Neural cell (in vitro differentiated cells): ENCODE results near the gene RPS24. TPM values are rescaled to one million over a fixed set of nuclear protein-coding genes. Genes with fewer than 3 reads are reported as not detected.

Experiments used
- H2AFZ ChIP-seq: fragments of 200-600, 300-800 bp; sonication (generic), shearing (Covaris generic); 2 replicates; pipeline ENCODE4 v1.6.0; 2014; ENCODE audit warnings: low read depth, mild to moderate bottlenecking, antibody characterized with exemption, low read length, moderate library complexity
- H3F3A ChIP-seq: fragments of 200-600 bp; shearing (Covaris generic); 2 replicates; pipeline ENCODE4 v1.6.1; 2016; ENCODE audit warnings: mild to moderate bottlenecking, moderate library complexity, mixed read lengths, antibody characterized with exemption, low read length; ENCODE audit not compliant: insufficient read depth, poor library complexity, severe bottlenecking
- H3K27ac ChIP-seq: fragments of 200-600, 300-800 bp; sonication (generic), shearing (Covaris generic); 2 replicates; pipeline ENCODE4 v1.5.1; 2014; ENCODE audit warnings: mild to moderate bottlenecking, low read length, moderate library complexity
- H3K27me3 ChIP-seq: fragments of 300-800, 200-600 bp; sonication (generic), shearing (Covaris generic); 2 replicates; pipeline ENCODE4 v1.6.0; 2014; ENCODE audit warnings: mild to moderate bottlenecking, low read depth, low read length, moderate library complexity; ENCODE audit not compliant: insufficient read depth
- H3K36me3 ChIP-seq: fragments of 300-800, 200-600 bp; sonication (generic), shearing (Covaris generic); 2 replicates; pipeline ENCODE4 v1.5.1; 2014; ENCODE audit warnings: mild to moderate bottlenecking, antibody characterized with exemption, low read length, moderate library complexity; ENCODE audit not compliant: insufficient read depth
- H3K4me2 ChIP-seq: fragments of 300-800, 200-600 bp; sonication (generic), shearing (Covaris generic); 2 replicates; pipeline ENCODE4 v1.6.0; 2014; ENCODE audit warnings: mild to moderate bottlenecking, low read length
- H3K4me3 ChIP-seq: fragments of 300-800, 200-600 bp; sonication (generic), shearing (Covaris generic); 2 replicates; pipeline ENCODE4 v1.5.1; 2014; ENCODE audit warnings: mild to moderate bottlenecking, low read length, moderate library complexity
- H3K79me2 ChIP-seq: fragments of 200-600 bp; shearing (Covaris generic); replicated peaks from 2 replicates; pipeline ENCODE4 v1.6.0; 2014; ENCODE audit warnings: mild to moderate bottlenecking, low read length, moderate library complexity; ENCODE audit not compliant: insufficient read depth
- H3K9ac ChIP-seq: fragments of 300-800, 200-600 bp; sonication (generic), shearing (Covaris generic); 2 replicates; pipeline ENCODE4 v1.6.1; 2016; ENCODE audit warnings: mild to moderate bottlenecking, low read length, mixed read lengths
- H3K9me2 ChIP-seq: fragments of 200-600 bp; shearing (Covaris generic); 2 replicates; pipeline ENCODE4 v1.6.1; 2016; ENCODE audit warnings: mild to moderate bottlenecking, low read length, mixed read lengths; ENCODE audit not compliant: insufficient read depth
- H3K9me3 ChIP-seq: fragments of 200-600, 300-800 bp; sonication (generic), shearing (Covaris generic); 2 replicates; pipeline ENCODE4 v1.6.1; 2016; ENCODE audit warnings: mild to moderate bottlenecking, mixed run types, low read length, moderate library complexity, mixed read lengths
- H4K20me1 ChIP-seq: fragments of 200-600 bp; shearing (Covaris generic); 2 replicates; pipeline ENCODE4 v1.6.1; 2016; ENCODE audit warnings: mild to moderate bottlenecking, mixed run types; ENCODE audit not compliant: insufficient read depth
- CTCF ChIP-seq: fragments of 450-650 bp; IDR thresholded peaks from 2 replicates; pipeline ENCODE4 v1.5.1; 2014; ENCODE audit warnings: antibody characterized with exemption, mild to moderate bottlenecking, moderate library complexity; ENCODE audit not compliant: poor library complexity, severe bottlenecking
- EP300 ChIP-seq: fragments of 450-650 bp; conservative IDR thresholded peaks from 2 replicates; pipeline ENCODE4 v1.6.1; 2014; ENCODE audit warnings: antibody characterized with exemption, mild to moderate bottlenecking, moderate library complexity; ENCODE audit not compliant: poor library complexity, severe bottlenecking
- EZH2 ChIP-seq: fragments of 200-600, 300-800 bp; shearing (Covaris generic), sonication (generic); IDR thresholded peaks from 2 replicates; pipeline ENCODE4 v1.6.1; 2014; ENCODE audit warnings: antibody characterized with exemption, low read length, borderline replicate concordance, mild to moderate bottlenecking; ENCODE audit not compliant: insufficient read depth, poor library complexity, severe bottlenecking
- MXI1 ChIP-seq: fragments of 450-650 bp; conservative IDR thresholded peaks from 2 replicates; pipeline ENCODE4 v1.6.1; 2014; ENCODE audit warnings: antibody characterized with exemption, mild to moderate bottlenecking; ENCODE audit not compliant: poor library complexity, severe bottlenecking
- POLR2AphosphoS5 ChIP-seq: IDR thresholded peaks from 2 replicates; pipeline ENCODE4 v1.6.1; 2012
- RAD21 ChIP-seq: fragments of 450-650 bp; conservative IDR thresholded peaks from 2 replicates; pipeline ENCODE4 v1.6.1; 2014; ENCODE audit warnings: antibody characterized with exemption, mild to moderate bottlenecking, moderate library complexity
- REST ChIP-seq: IDR thresholded peaks from 2 replicates; pipeline ENCODE4 v1.6.1; 2012; ENCODE audit warnings: borderline replicate concordance
- SMC3 ChIP-seq: fragments of 450-650 bp; conservative IDR thresholded peaks from 2 replicates; pipeline ENCODE4 v1.6.1; 2014; ENCODE audit warnings: antibody characterized with exemption, mild to moderate bottlenecking, moderate library complexity; ENCODE audit not compliant: poor library complexity
- TAF1 ChIP-seq: IDR thresholded peaks from 2 replicates; pipeline ENCODE4 v1.6.1; 2012; ENCODE audit warnings: low read depth
- polyA plus RNA-seq: library from polyadenylated mRNA; depleted of rRNA; stranded (reverse); fragments of >200 nt; gene quantifications from 2 replicates; pipeline ENCODE4 v1.2.3, GENCODE V29; 2014

The RPS24 gene
- polyA plus RNA-seq, 1 donor from 2014 or later = 2,734 TPM

- Histone ChIP-seq H3K4me2 (no peak overlapping the region), H3K4me3 (no peak overlapping the region), H2AFZ (no peak overlapping the region), H4K20me1 (no peaks in the 10 kb centered on the region), H3K9ac (no peak overlapping the region), H3F3A (no peaks in the 10 kb centered on the region), H3K9me3 (no peaks in the 10 kb centered on the region), H3K9me2 (no peaks in the 10 kb centered on the region), H3K27ac (no peak overlapping the region), H3K36me3 (no peaks in the 10 kb centered on the region), H3K79me2 (no peaks in the 10 kb centered on the region), H3K27me3 (no peaks in the 10 kb centered on the region)
- TF ChIP-seq POLR2AphosphoS5 (no peak), MXI1 (no peak), SMC3 (no peak), RAD21 (no peak), EZH2 (no peak)
Measured at GRCh38 chr10:78045856-78046255, 12.2 kb downstream of the RPS24 start.

GRCh38 chr10:78046711-78047269 is 13.1 kb downstream of the RPS24 start:
- Histone ChIP-seq H3F3A (no peaks in the 10 kb centered on the region), H3K79me2 (no peaks in the 10 kb centered on the region), H3K36me3 (no peaks in the 10 kb centered on the region), H3K4me2 (no peak overlapping the region), H3K9ac (peak overlapping the region; percentile 32), H3K27me3 (no peaks in the 10 kb centered on the region), H3K9me3 (no peaks in the 10 kb centered on the region), H3K27ac (no peak overlapping the region), H3K4me3 (no peak overlapping the region), H4K20me1 (no peaks in the 10 kb centered on the region), H2AFZ (no peak overlapping the region), H3K9me2 (no peaks in the 10 kb centered on the region)
- no peak for TF ChIP-seq REST
- TF ChIP-seq EZH2 = no peak
- no peak for TF ChIP-seq TAF1
- no peak for TF ChIP-seq POLR2AphosphoS5
- no peak for TF ChIP-seq SMC3
- TF ChIP-seq EP300 = no peak
- no peak for TF ChIP-seq RAD21
- TF ChIP-seq MXI1 = no peak
- TF ChIP-seq CTCF = no peak
